VCaP (cell line): Measurements from ENCODE around the gene FCN3.
"Not testable (repeated sequence)": the region's sequence is repeated elsewhere in the genome, so short reads cannot be mapped to it uniquely, and the experiment has no call there.

Source experiments
- H3K27ac ChIP-seq: fragments of 450-650 bp; 2 replicates; pipeline ENCODE4 v1.5.1; 2017
- CTCF ChIP-seq: fragments of 450-650 bp; conservative IDR thresholded peaks from 2 replicates; pipeline ENCODE4 v1.5.1; 2017; ENCODE audit warnings: mild to moderate bottlenecking, moderate library complexity

The FCN3 gene

GRCh38 chr1:27392096-27392777 is 17.6 kb upstream of the FCN3 start, which contains the start of gene GPR3:
GPR3 (plus strand) TSS chr1:27392622; CDS start chr1:27393799, 1,177 bp downstream.
- H3K27ac ChIP-seq: peak within 1 kb of the TSS; percentile 23; the same call in 1 of the 2 replicates
- TF ChIP-seq CTCF: peak; percentile 78

GRCh38 chr1:27391511-27392095 is 17.0 kb upstream of the FCN3 start:
- peak overlapping the region; percentile 23; the same call in 1 of the 2 replicates for H3K27ac ChIP-seq

GRCh38 chr1:27388337-27389005 is 13.8 kb upstream of the FCN3 start:
- peak; percentile 90 for TF ChIP-seq CTCF
- no peak overlapping the region for H3K27ac ChIP-seq

More at GRCh38 chr1:27391511-27392095, 17.0 kb upstream of the FCN3 start:
- TF ChIP-seq CTCF: no peak

GRCh38 chr1:27384797-27385196 is 10.2 kb upstream of the FCN3 start:
- H3K27ac ChIP-seq: not testable (repeated sequence)

- no peak for TF ChIP-seq CTCF
Measured at GRCh38 chr1:27383661-27384060, 9.0 kb upstream of the FCN3 start.

GRCh38 chr1:27383039-27383605 is 8.5 kb upstream of the FCN3 start, which contains the start of gene CD164L2:
CD164L2 (minus strand) TSS chr1:27383333; CDS start chr1:27383239, 94 bp downstream.
- no peak for TF ChIP-seq CTCF
- H3K27ac ChIP-seq: peak within 1 kb of the TSS; percentile 35; the same call in 1 of the 2 replicates

More at GRCh38 chr1:27383661-27384060, 9.0 kb upstream of the FCN3 start:
- no peak overlapping the region for H3K27ac ChIP-seq

- TF ChIP-seq CTCF: no peak
- no peak overlapping the region for H3K27ac ChIP-seq
Measured at GRCh38 chr1:27381969-27382762, 7.5 kb upstream of the FCN3 start.
